AG08395 (cell line): ENCODE results near the gene CGB1.
"Not testable (repeated sequence)": the region's sequence is repeated elsewhere in the genome, so short reads cannot be mapped to it uniquely, and the experiment has no call there.

Experiments used
- DNase-seq: peaks from one replicate; pipeline ENCODE4 v3.0.0; 2012; ENCODE audit warnings: mixed read lengths, low spot score

Gene CGB1

GRCh38 chr19:49057636-49058234 lies 21.0 kb upstream of the CGB1 start, which contains the start of gene CGB7:
Gene CGB7 (minus strand): TSS chr19:49057749. CDS start chr19:49055375, 2,374 bp downstream.
- DNase-seq: peak; percentile 88

DNA sequence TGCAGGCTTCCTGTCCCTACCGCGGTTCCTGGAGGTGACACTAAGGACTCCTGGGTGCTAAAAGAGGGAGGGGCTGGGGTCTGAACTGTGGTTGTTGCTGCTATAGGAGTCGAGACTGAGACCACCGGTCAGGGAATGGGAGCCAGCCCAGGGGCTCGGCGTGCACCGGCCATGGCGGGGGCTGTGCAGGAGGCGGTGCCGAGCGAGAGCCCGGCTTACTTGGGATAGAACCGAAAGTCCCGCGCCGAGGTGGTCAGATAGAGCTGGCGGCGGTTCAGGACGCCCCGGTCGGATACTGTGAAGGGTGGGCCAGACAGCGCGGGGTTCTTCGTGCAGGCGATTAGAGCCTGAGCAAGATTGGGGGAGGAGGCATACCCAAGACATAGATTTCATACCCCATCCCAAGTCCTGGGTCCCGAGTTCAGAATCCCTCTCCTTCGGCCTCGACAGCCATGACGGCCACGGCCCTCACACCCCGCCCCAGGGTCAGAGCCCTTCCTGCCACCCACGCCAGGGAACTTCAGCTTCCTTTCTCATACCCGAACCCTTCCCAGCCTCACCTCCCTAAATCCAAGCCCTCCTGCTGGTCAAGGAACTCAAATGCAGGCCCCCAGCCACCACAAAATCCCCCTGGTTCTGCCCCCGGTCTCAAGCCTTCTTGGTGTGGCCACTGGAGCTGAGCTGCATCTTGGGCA lies 20.4 kb upstream of the CGB1 start:
- DNase-seq: not testable (repeated sequence)

DNA sequence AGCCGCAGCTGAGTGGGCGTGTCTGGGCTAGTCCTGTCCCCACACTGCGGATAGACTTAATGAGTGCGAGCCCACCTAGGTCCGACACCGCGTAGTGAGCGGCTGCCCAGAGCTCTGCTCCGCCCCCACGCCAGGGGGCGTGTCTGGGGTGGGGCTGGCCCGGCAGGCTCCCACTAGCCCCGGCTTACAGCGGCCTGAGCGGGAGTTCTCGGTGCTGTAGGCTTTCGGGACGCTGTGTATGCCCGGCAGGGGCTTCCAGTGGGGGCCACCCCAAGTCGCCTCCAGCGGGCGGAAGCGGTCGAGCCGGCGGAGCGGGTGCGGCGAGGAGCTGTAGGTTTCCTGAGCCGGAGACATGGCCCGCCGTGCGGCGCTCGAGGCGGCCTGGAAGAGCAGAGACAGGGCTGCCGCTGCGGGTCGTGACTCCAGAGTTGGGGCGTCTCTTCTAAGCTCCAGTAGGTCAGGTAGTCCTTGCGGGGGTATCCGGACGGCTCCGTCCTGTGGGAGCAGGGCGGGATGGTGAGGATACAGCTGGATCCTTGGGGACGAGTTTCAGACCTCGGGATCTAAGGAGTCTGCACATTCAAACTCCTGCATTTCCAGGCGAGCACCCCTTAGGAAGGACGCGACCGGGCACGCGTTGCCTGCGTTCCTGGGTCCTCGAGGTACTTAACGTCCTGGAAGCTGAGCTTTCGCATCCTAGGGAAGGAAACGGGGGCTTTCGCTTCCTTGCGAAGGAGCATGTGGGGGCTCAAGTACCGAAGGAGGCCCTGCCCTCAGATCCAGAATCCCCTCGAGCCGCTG lies 19.6 kb upstream of the CGB1 start:
- DNase-seq: peak; percentile 80

- DNase-seq: peak; percentile 63
Measured at GRCh38 chr19:49050376-49051033, 13.8 kb upstream of the CGB1 start.

DNA sequence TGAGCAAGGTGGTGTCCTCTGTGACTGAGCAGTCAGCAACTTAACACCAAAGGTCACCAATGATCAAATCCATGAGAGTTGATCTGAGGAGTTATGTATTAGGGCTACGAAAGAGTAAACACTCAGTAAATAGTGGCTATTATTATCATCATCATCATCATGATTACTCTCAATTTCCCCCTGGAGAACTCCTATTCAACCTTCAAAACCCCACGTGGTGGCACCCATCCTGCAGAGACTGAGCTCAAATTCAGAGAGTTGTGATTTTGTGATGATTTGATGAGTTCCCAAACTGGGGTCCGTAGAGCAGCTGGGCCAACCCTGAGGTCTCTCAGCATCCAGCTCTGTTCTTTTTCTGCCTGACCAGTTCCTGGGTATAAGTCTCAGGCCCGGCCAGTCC lies 13.1 kb upstream of the CGB1 start:
- not testable (repeated sequence) for DNase-seq

DNA sequence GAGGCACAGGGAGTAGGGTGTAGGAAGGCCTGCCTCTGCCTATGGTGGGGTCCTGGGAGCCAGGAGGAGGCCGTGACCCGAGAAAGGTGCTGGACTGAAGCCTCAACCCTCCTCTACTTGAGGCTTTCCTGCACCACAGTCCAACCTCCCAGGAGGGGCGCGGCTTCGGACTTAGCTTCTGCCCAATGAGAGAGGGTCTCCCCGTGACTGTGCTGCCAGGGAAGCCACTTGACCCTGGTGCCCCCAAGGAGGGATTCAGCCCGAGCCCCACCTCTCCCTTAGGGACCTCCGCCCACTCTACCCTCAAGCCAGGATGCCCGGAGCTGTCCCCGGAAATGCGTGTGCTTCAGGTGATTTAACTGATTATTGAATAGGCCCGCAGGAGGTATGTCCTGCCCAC lies 12.3 kb upstream of the CGB1 start, which contains the start of gene CGB8:
CGB8 (minus strand) TSS at position 101 of the 400 bp plus-strand sequence. CDS start 372 bp downstream, outside the sequence.
- DNase-seq: not testable (repeated sequence)

GRCh38 chr19:49043548-49043947 lies 6.9 kb upstream of the CGB1 start, which contains the start of gene CGB5:
Gene CGB5 (plus strand): TSS chr19:49043848. CDS start chr19:49044210, 362 bp downstream.
- DNase-seq: not testable (repeated sequence)

DNA sequence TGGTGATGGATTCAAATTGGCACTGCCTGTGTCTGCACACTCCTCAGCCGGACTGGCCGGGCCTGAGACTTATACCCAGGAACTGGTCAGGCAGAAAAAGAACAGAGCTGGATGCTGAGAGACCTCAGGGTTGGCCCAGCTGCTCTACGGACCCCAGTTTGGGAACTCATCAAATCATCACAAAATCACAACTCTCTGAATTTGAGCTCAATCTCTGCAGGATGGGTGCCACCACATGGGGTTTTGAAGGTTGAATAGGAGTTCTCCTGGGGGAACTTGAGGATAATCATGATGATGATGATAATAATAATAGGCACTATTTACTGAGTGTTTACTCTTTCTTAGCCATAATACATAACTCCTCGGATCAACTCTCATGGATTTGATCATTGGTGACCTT lies 6.0 kb upstream of the CGB1 start:
- DNase-seq: not testable (repeated sequence)

GRCh38 chr19:49042177-49042576 lies 5.5 kb upstream of the CGB1 start:
- no peak for DNase-seq

DNA sequence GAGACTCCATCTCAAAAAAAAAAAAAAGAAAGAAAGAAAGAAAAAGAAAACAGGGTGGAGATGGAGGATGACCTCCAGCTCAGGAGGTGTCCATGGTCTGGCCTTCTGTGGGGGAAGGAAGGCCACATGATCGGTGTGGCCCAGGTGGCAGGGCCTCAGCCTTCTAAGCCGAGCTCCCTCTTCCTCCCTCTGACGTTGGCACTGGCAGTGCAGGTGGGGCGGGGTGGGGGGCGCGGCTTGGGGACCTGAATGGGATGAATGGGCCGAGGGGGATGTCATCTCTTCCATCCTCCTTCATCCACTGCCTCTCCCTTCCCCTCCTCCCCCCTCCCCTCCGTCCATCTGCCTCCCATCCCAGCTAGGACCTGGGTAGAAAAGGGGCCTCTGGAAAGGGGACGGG lies 3.0 kb upstream of the CGB1 start:
- not testable (repeated sequence) for DNase-seq

- DNase-seq: not testable (repeated sequence)
Measured at GRCh38 chr19:49038557-49039276, 2.0 kb upstream of the CGB1 start.

DNA sequence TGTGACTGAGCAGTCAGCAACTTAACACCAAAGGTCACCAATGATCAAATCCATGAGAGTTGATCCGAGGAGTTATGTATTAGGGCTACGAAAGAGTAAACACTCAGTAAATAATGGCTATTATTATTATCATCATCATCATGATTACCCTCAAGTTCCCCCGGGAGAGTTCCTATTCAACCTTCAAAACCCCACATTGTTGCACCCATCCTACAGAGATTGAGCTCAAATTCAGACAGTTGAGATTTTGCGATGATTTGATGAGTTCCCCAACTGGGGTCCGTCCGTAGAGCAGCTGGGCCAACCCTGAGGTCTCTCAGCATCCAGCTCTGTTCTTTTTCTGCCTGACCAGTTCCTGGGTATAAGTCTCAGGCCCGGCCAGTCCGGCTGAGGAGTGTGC lies 1.4 kb upstream of the CGB1 start:
- not testable (repeated sequence) for DNase-seq

GRCh38 chr19:49031642-49032301 lies 4.9 kb downstream of the CGB1 start, which contains the start of gene CGB2:
Gene CGB2 (plus strand): TSS chr19:49031890. CDS start chr19:49032096, 206 bp downstream.
- not testable (repeated sequence) for DNase-seq

DNA sequence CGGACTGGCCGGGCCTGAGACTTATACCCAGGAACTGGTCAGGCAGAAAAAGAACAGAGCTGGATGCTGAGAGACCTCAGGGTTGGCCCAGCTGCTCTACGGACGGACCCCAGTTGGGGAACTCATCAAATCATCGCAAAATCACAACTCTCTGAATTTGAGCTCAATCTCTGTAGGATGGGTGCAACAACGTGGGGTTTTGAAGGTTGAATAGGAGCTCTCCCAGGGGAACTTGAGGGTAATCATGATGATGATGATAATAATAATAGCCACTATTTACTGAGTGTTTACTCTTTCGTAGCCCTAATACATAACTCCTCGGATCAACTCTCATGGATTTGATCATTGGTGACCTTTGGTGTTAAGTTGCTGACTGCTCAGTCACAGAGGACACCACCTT lies 6.4 kb downstream of the CGB1 start:
- not testable (repeated sequence) for DNase-seq

GRCh38 chr19:49029749-49030148 lies 6.9 kb downstream of the CGB1 start:
- not testable (repeated sequence) for DNase-seq

GRCh38 chr19:49028686-49029085 lies 8.0 kb downstream of the CGB1 start:
- not testable (repeated sequence) for DNase-seq

DNA sequence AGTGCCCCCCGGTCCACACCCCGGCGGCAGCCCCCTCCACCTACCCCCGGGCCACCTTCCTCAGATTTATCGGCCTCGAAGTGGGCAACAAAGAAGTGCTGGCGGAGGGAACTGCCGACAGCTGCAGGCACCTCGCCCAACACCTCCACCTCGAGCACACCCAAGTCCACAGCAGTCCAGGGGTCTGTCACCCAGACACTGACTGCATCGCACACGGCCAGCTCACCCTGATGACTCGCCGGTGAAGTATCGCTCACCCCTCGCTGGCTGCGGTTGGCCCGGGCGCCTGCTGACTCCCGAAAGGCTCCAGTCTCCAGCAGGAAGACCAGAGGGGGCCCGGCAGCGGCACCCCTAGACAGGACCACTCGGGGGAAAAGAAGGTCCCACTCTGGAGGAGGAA lies 11.1 kb downstream of the CGB1 start:
- DNase-seq: not testable (repeated sequence)

- DNase-seq: not testable (repeated sequence)
Measured at GRCh38 chr19:49025088-49025487, 11.6 kb downstream of the CGB1 start.

- DNase-seq: not testable (repeated sequence)
Measured at GRCh38 chr19:49024233-49024632, 12.5 kb downstream of the CGB1 start, which contains the start of gene CGB3. Gene CGB3 (minus strand): TSS chr19:49024333. CDS start chr19:49023971, 362 bp downstream.

GRCh38 chr19:49022116-49022515 lies 14.6 kb downstream of the CGB1 start:
- DNase-seq: no peak
